ENCODE measurements around the gene PACSIN1.

PACSIN1 gene

DNA sequence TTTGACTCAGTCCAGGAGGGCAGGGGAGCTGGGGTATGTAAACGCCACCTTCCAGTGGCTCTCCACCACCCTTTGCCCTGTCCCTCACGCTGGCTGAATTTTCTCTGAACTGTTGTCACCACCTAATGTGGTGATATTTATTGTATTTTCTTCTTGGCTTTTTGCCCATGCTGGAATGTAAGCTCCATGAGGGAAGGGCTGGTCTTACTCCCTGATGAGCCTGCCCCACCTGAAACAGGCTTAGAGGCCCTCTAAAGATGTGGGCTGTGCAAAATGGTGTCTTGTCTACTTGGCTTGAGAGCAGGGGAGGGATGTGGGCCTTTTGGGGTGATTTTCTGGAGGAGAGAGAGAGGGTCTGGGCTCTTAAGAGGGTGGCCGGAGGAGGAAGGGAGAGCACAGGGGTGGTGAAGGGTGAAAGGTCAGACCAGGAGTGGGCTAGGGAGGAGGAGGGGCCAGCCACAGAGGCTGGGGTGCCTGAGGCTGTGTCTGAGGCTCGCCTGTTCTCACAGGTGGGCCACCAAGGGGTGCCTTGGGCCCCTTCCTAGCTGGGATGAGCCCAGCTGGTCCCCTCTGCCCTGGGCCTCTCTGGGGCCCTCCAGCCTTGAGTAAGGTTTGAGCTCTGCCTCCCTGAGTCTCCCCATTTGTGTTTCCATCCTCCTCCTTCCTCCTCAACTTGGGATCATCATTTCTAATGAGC is 52.9 kb downstream of the PACSIN1 start:
- TF ChIP-seq, protein P1, sequence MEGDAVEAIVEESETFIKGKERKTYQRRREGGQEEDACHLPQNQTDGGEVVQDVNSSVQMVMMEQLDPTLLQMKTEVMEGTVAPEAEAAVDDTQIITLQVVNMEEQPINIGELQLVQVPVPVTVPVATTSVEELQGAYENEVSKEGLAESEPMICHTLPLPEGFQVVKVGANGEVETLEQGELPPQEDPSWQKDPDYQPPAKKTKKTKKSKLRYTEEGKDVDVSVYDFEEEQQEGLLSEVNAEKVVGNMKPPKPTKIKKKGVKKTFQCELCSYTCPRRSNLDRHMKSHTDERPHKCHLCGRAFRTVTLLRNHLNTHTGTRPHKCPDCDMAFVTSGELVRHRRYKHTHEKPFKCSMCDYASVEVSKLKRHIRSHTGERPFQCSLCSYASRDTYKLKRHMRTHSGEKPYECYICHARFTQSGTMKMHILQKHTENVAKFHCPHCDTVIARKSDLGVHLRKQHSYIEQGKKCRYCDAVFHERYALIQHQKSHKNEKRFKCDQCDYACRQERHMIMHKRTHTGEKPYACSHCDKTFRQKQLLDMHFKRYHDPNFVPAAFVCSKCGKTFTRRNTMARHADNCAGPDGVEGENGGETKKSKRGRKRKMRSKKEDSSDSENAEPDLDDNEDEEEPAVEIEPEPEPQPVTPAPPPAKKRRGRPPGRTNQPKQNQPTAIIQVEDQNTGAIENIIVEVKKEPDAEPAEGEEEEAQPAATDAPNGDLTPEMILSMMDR (IDR thresholded peaks at IDR 0.05) = no peak
- no peaks in the 10 kb centered on the region for H3K9me3 Mint-ChIP-seq
- H3K4me1 Mint-ChIP-seq = peaks cover 37% of the 10 kb centered on the region
- no peak overlapping the region for H3K27ac Mint-ChIP-seq
- H3K4me3 Mint-ChIP-seq = no peak overlapping the region
- DNase-seq = no peak
- no peaks in the 10 kb centered on the region for H3K36me3 Mint-ChIP-seq (ENCODE audit: low read depth)
- peaks cover 50% of the 10 kb centered on the region for H3K27me3 Mint-ChIP-seq (ENCODE audit: low read depth, poor library complexity)

- TF ChIP-seq, protein P1 (IDR thresholded peaks at IDR 0.05) = no peak
- Mint-ChIP-seq H3K27me3 (ENCODE audit: low read depth, poor library complexity) (peaks cover 46% of the 10 kb centered on the region), H3K9me3 (no peaks in the 10 kb centered on the region), H3K27ac (no peak overlapping the region), H3K4me1 (peaks cover 33% of the 10 kb centered on the region), H3K36me3 (ENCODE audit: low read depth) (no peaks in the 10 kb centered on the region), H3K4me3 (no peak overlapping the region)
- DNase-seq = no peak
Observed at GRCh38 chr6:34519971-34520644, 54.2 kb downstream of the PACSIN1 start.

DNA sequence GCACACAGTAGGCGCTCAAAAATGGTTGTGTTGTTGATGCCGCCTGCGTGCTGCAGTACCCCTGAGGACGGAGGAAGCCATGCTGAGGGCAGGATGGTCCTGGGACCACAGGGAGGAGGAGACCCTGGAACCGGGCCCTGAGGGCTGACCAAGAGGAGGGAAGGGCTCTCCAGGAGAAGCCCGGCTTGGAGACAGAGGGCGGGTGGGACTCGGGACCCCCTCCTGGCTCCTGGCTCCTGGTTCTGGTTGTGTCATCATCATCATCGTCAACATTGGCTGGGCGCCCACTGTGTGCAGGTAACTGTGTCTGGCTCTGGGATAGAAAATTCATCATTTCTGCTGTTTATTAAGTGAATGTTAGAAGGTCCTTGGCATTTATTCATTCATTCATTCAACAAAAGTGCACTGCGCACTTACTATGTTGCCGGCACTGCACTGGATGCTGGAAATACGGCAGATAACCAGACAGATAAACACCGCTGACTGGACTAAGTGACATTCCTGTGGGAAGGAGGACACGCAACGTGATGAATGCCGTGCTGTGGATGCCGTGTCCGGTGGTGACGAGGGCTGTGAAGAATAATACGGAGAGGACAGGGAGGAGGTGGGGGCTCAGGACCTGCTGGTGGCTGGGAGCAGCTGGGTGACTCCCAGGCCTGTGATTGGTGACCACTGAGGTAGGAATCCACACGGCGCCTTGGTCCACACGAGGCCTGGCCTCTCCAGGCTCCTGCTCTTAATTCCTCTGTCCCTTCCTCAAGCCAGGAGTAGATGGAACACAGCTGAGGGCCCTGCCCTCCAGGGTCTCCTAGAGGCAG is 55.0 kb downstream of the PACSIN1 start:
- peaks cover 42% of the 10 kb centered on the region for H3K27me3 Mint-ChIP-seq (ENCODE audit: low read depth, poor library complexity)
- no peak overlapping the region for H3K4me3 Mint-ChIP-seq
- no peaks in the 10 kb centered on the region for H3K36me3 Mint-ChIP-seq (ENCODE audit: low read depth)
- DNase-seq = no peak
- TF ChIP-seq, protein P1 (IDR thresholded peaks at IDR 0.05) = no peak
- peaks cover 33% of the 10 kb centered on the region for H3K4me1 Mint-ChIP-seq
- peak overlapping the region; percentile 77 for H3K27ac Mint-ChIP-seq
- no peaks in the 10 kb centered on the region for H3K9me3 Mint-ChIP-seq

DNA sequence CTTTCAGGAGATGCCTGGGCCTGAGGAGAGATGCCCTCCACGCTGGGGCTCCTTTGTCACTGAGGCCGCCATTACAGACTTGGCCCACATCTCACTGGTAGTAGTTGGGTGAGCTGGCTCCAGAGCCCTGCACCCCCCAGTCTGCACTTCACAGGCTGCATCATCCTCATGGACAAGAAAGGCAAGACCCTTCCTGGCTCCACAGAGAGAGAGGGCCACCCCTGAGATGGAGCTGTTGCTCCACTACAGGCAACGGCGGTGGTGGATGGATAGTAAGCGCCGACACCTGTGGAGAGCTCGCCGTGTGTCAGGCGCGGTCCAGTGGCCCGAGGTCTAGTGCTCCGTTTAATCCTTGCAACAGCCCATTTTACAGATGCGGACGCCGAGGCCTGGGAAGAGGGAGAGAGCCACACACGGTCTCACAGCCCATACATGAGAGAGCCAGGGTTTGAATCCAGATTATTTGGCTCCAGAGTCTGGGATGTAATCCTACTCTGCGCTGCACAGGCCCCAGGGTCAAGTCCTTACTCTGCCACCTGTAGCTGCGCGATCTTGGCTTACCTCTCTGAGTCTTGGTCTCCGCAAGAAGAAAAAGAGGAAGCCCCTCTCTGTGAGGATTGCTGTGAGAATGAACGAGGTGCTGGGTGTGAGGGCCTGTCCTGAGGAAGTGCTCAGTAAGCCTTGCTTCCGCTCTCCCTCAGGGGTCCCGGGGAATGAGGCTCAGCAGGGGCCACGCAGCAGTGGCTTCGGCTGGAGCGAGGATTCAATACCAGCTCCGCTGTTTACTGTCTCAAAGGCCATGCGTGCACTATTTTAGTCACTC is 55.8 kb downstream of the PACSIN1 start:
- no peak for DNase-seq
- Mint-ChIP-seq H3K4me3 (no peak overlapping the region), H3K27ac (no peak overlapping the region), H3K4me1 (peaks cover 40% of the 10 kb centered on the region), H3K36me3 (ENCODE audit: low read depth) (no peaks in the 10 kb centered on the region), H3K27me3 (ENCODE audit: low read depth, poor library complexity) (peaks cover 40% of the 10 kb centered on the region), H3K9me3 (no peaks in the 10 kb centered on the region)
- TF ChIP-seq, protein P1 (IDR thresholded peaks at IDR 0.05) = no peak

GRCh38 chr6:34522761-34523160 is 56.9 kb downstream of the PACSIN1 start:
- Mint-ChIP-seq H3K36me3 (ENCODE audit: low read depth) (no peaks in the 10 kb centered on the region), H3K27me3 (ENCODE audit: low read depth, poor library complexity) (peaks cover 30% of the 10 kb centered on the region), H3K9me3 (no peaks in the 10 kb centered on the region), H3K4me1 (peaks cover 35% of the 10 kb centered on the region), H3K27ac (no peak overlapping the region), H3K4me3 (no peak overlapping the region)
- TF ChIP-seq, protein P1 (IDR thresholded peaks at IDR 0.05) = no peak
- DNase-seq = no peak

All from nephron progenitor cell (in vitro differentiated cells).